Measurements from ENCODE around the gene WDR90. TPM values are rescaled to one million over a fixed set of nuclear protein-coding genes. Genes with fewer than 3 reads are reported as not detected.

Gene WDR90
- total and polyA plus RNA-seq, 10 of the 15 experiments (the other 5 are each of a cell fraction or from before 2014, with no cell fraction given), result 2.0 to 65.0 (median 16.7) TPM

- no TSS peak for BruUV-seq (replicated peaks)
- TF ChIP-seq ZBTB33 (IDR thresholded peaks at IDR 0.05) (no peak), ZBTB40 (IDR thresholded peaks at IDR 0.05; ENCODE audit: borderline replicate concordance) (no peak), ELK1 (IDR thresholded peaks at IDR 0.05; ENCODE audit: low read depth, low read length) (no peak), KLF5 (IDR thresholded peaks at IDR 0.05; ENCODE audit: partially characterized antibody) (no peak), CBX3 (IDR thresholded peaks at IDR 0.05; ENCODE audit: borderline replicate concordance, low read depth) (no peak), TCF7 (IDR thresholded peaks at IDR 0.05; ENCODE audit: borderline replicate concordance) (no peak), CHD2 (IDR thresholded peaks at IDR 0.05; ENCODE audit: borderline replicate concordance, low read depth, low read length) (no peak), NFIC (IDR thresholded peaks at IDR 0.05; ENCODE audit: low read depth, low read length) (no peak), EZH2 (IDR thresholded peaks at IDR 0.05; ENCODE audit: borderline replicate concordance, control insufficient read depth, low read depth, low read length) (no peak), EED (IDR thresholded peaks at IDR 0.05; ENCODE audit: low read depth) (no peak), RBBP5 (conservative IDR thresholded peaks at IDR 0.05) (no peak), YBX1 (IDR thresholded peaks at IDR 0.05) (no peak), PAX5 (IDR thresholded peaks at IDR 0.05; ENCODE audit: borderline replicate concordance, low read depth, low read length) (no peak), E2F4 (IDR thresholded peaks at IDR 0.05; ENCODE audit: low read depth, low read length) (no peak)
Observed at GRCh38 chr16:625117-625976, 23.8 kb upstream of the WDR90 start.

More at GRCh38 chr16:625117-625976, 23.8 kb upstream of the WDR90 start:
- Histone ChIP-seq H3K9ac (ENCODE audit: control insufficient read depth, insufficient read depth, low read length) (no peak overlapping the region), H3K4me2 (ENCODE audit: control insufficient read depth, insufficient read depth) (no peak overlapping the region), H3K27me3 (replicated peaks in 1 of 2; ENCODE audit: control insufficient read depth in 2 of 2, insufficient read depth in 2 of 2, low read length in 1 of 2) (no peaks in the 10 kb centered on the region), H3K4me3 (no peak overlapping the region), H3K79me2 (ENCODE audit: control insufficient read depth, insufficient read depth, low read length) (no peaks in the 10 kb centered on the region), H4K20me1 (ENCODE audit: control insufficient read depth, insufficient read depth) (no peaks in the 10 kb centered on the region; the same call in 1 of the 2 replicates), H2AFZ (ENCODE audit: control insufficient read depth, low read depth, low read length) (no peak overlapping the region), H3K36me3 (ENCODE audit: control insufficient read depth in 2 of 2, insufficient read depth in 2 of 2, low read length in 1 of 2) (no peaks in the 10 kb centered on the region; a peak in 1 of 4 replicates), H3K27ac (ENCODE audit: control insufficient read depth, insufficient read depth) (no peak overlapping the region), H3K9me3 (replicated peaks; ENCODE audit: control insufficient read depth, insufficient read depth, low read length) (no peaks in the 10 kb centered on the region), H3K4me1 (ENCODE audit: control insufficient read depth, insufficient read depth, low read length) (no peaks in the 10 kb centered on the region)
- RAD21 ChIA-PET (ENCODE audit: unreplicated experiment), result no interaction called here
- intact Hi-C loops (cut with micrococcal nuclease; ENCODE audit: unreplicated experiment) (no loop called here), in situ Hi-C loops (cut with MboI) (no loop called here)
- WGBS (ENCODE audit: insufficient coverage, insufficient replicate concordance, low lambda C conversion rate, missing lambda C conversion rate), result 82% methylated on average over 30 of the region's 37 CpGs
- DNase-seq (ENCODE audit: low read depth, low spot score), result no peak
- ATAC-seq, result no peak
- POLR2A ChIA-PET, result no interaction called here
- SMC1A ChIA-PET (ENCODE audit: uncharacterized antibody, unreplicated experiment), result no interaction called here
- CTCF ChIA-PET, result interaction anchor here (0.9 kb wide), 1 partner anchor 11 kb away, joined by 4 read pairs; the partner anchor contains the start of gene METTL26
- FAIRE-seq, result no peak
